Bone marrow (tissue), 2 donors: Measurements from ENCODE around the gene C16orf92.
"Not testable (repeated sequence)": the region's sequence is repeated elsewhere in the genome, so short reads cannot be mapped to it uniquely, and the experiment has no call there.

ENCODE experiments used
- DNase-seq, 2 donors: peaks; one replicate each; lab custom pipeline; 2025; lab: John Stamatoyannopoulos, UW

C16orf92 gene

DNA sequence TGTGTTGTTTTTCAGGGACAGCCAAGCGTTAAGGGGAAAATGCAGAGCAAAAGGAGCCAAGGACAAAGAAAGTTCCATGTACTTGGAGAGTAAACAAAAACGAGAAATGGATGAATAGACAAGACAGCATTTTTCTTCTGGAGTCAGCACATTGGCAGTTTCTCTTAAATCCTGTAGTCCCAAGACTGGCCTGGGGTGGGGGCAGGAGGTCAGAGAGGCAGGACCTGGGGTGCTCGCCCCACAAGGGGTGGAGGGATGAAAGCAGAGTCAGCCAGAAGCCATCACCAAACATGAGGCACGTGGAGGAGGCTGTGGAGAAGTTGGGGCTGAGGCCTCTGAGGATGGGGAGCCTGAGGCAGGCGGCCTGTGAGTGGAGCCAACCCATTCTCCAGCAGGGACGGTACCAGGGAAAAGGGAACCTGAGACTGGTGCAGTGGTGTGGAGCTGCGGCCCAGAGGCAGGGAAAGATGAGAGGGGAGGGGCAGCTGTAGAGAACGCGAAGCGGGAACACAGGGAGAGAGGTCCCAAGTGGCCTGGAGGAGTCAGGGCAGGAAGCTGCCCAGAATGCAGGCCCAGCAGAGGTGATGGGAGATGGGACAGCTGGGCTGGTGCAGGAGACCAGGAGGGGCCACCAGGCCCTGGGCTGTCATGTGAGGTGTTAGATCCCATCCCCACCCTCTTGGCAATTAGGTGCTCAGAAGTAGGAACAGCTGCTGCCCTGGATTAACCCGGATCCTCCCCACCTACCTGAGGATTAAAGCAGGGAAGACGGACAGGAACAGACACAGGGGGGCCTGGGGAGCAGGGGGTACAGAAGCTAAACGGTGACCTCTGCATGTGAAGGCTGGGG lies 4.8 kb downstream of the C16orf92 start:
- no peak for DNase-seq

- no peak for DNase-seq
Measured at GRCh38 chr16:30028438-30029076, 5.6 kb downstream of the C16orf92 start.

DNA sequence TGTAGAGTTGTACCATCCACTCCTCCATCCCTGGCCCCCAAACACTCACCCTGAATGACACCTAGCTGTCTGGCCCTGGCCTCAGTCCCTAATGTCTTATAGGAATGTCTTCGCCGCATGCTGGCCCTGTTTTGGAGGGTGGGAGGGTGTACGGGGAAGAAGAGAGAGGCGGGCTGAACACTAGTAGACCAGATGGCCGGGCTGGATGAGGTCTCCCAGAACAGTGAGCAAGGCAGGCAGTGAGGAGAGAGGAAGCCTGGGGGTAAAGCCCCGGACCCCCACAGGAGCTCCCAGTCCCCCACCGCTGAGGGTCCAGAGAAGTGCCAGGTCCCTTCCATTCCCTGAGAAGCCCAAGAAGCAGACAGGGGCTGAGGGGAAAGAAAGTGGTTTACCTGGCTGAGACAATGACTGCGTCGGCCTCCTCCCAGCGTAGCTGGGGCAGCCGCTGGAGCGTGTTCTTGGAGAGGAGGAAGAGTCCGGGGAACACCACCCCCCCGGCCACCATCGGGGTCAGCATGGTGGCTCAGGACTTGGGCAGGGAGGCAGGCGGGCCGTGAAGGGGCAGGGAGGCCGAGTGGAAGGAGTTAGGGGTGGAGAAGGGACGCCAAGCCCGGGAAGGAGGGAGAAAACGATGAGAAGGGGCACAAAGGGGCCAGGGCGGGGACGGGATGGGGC lies 7.2 kb downstream of the C16orf92 start:
- no peak for DNase-seq

GRCh38 chr16:30030841-30031413 lies 7.9 kb downstream of the C16orf92 start, which contains the start of gene TLCD3B:
TSS of gene TLCD3B (minus strand) at chr16:30031271. CDS start at chr16:30030527, 744 bp downstream.
- DNase-seq = no peak

GRCh38 chr16:30031477-30031918 lies 8.5 kb downstream of the C16orf92 start:
- DNase-seq = no peak

- peak; percentile 12 to 73 for DNase-seq
Measured at GRCh38 chr16:30032083-30032819, 9.3 kb downstream of the C16orf92 start.

GRCh38 chr16:30033270-30033669 lies 10.3 kb downstream of the C16orf92 start:
- DNase-seq = no peak

GRCh38 chr16:30040221-30040620 lies 17.2 kb downstream of the C16orf92 start:
- peak in 1 of 2 donors; percentile 67 for DNase-seq

- not testable (repeated sequence) for DNase-seq
Measured at GRCh38 chr16:30040690-30041089, 17.7 kb downstream of the C16orf92 start.

DNA sequence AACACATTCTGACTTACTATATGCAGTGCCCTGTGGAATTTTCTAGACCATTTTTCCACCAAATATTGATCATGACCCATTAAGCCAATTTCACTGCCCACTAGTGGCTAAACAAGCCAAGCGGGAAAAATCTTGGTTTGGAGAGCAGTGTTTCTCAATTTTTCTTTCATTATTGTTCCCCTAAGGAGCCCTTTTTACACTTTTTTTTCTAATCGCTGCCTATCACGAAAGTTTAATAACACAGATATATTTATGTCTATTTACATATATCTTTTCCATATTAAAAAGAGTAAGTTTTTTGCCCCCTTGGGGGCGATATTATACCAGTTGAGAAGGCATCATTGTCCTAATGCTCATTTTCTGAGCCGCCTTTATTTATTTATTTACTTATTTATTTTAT lies 18.8 kb downstream of the C16orf92 start:
- DNase-seq = no peak

DNA sequence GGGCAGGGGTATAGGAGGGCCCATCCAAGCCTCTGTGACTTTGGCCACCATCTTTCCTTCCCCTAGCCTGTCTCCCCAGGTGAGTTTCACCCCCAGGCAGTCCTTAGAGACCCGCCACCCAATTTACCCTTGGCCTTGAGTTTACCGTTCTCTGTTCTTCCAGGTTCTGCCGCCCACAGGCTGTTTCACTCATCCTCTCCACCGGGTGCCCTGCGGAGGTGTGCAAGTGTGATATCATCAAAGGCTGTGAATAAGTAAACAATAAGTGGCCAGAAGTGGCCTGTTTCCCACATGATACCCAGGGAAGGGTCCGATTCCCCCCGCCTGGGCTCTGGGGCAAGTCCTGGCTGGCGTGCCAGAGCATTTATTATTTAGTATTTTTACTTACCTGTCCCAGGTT lies 23.2 kb downstream of the C16orf92 start:
- no peak for DNase-seq

DNA sequence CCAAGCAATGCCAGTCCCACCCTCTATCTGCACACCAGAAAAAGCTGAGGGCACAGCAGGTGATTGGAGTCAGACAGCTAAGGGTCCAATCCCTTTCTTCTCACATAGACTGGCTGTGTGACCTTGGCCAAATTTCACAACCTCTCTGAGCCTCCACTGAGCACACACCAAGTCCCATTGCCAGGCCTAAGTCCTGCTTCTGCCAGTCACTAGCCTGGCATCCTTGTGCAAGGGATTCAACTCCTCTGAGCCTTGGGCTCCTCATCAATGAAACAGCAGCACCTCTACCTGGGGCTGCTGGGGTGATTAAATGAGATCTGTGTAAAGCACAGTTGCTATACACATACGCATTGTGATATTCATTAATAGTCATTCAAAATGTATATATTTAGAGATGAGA lies 23.6 kb downstream of the C16orf92 start:
- DNase-seq = no peak

- no peak for DNase-seq
Measured at GRCh38 chr16:30049871-30050270, 26.9 kb downstream of the C16orf92 start.

DNA sequence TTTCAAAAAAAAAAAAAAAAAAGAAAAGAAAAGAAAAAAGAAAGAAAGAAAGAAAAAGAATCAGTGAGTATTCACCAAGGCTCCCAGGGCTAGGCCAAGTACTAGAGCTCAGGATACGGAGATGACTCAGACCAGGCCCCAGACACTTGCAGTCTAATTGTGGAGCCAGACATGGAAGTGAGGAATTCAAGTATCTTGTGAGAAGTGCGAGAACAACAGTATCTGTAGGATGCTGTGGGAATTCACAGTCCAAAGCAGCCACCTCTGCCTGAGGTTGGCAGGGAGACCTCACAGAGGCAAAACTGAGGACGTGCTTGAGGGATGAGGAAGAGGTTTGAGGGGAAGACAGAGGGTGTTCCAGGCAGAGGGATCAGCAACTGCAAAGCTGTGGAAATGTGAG lies 28.5 kb downstream of the C16orf92 start:
- DNase-seq = peak in 1 of 2 donors; percentile 40

DNA sequence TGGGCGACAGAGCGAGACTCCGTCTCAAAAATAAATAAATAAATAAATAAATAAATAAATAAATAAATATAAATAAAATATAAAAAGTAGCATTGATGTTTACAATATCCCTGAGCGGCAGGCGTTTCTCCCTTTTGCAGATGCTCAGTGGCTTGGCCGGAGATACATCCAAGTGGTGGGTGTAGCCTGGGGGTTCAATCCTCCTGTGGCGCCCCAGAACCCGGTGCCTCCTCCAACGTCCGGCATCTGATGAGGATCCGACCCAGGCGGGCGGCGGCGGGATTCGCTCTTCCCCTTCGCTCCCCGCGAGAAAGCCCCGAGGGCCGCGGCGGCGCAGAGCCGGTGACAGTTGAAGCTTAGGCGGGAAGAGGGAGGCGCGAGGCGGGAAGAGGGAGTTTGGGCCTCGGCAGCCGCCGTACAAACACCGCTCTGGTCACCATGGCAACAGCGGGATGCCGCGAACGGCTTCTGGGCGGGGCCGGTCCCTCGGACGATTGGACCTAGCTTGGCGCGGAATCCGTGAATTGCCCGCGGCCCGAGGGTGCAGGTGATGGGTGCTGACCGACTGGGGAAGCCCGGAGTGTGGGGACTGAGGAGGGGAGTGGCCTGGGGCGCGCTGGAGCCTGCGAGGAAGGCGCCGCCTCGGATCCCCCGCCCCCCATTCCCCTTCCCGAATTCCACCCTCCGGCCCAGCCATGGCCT lies 29.8 kb downstream of the C16orf92 start:
- peak; percentile 48 to 73 for DNase-seq

GRCh38 chr16:30053376-30054015 lies 30.5 kb downstream of the C16orf92 start:
- DNase-seq = no peak

DNA sequence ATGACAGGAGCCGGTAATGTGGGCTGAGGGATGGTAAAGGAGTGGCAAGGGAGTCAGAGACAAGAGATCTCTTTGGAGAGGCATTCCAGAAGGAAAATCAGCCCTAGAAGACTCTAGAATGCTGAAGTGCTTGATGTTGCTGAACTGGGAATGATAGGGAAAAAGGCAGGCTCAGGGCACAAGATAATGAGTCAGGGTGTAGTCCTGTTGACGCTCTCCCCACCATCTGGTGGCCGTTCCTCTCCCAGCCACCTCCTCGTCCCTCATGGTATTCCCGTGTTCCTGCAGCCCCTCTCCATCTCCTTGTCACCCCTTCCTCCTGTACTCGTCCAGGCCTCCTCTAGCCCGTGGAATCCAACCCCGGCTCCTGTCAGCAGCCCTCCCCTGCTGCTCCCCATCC lies 31.5 kb downstream of the C16orf92 start:
- DNase-seq = no peak

GRCh38 chr16:30054959-30055553 lies 32.1 kb downstream of the C16orf92 start:
- no peak for DNase-seq

- no peak for DNase-seq
Measured at GRCh38 chr16:30060346-30060745, 37.3 kb downstream of the C16orf92 start.
